HG03520 (cell line): ENCODE data around the gene MFSD11.
"Not testable (repeated sequence)": the region's sequence is repeated elsewhere in the genome, so short reads cannot be mapped to it uniquely, and the experiment has no call there.

Experiments
- ATAC-seq: cut with Tn5 transposase; IDR thresholded peaks from one replicate; pipeline ENCODE4 v1.9.1; 2021; ENCODE audit warnings: mild to moderate bottlenecking, moderate library complexity; ENCODE audit not compliant: unreplicated experiment

MFSD11 gene

GRCh38 chr17:76745785-76746184 lies 7.9 kb downstream of the MFSD11 start:
- not testable (repeated sequence) for ATAC-seq

- ATAC-seq: no peak
Measured at GRCh38 chr17:76747716-76748363, 9.9 kb downstream of the MFSD11 start.

DNA sequence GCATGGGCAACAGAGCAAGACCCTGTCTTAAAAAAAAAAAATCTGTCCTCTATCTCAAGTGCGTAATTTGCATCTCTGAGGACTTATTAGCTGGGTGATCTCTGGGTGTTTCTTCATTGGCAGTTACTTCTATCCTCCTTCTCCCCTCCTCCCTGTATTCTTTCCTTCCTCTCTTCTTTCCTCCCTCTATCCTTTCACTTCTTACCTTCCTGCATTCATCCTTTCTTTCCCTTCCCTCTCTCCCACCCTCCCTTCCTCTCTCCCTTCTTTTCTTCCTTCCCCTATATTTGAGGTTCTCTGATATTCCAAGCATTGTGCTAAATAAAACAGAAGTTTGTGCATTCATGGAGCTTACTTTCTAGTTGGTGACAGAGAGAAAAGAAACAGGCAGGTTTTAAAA lies 10.7 kb downstream of the MFSD11 start:
- no peak for ATAC-seq

GRCh38 chr17:76751416-76751993 lies 13.6 kb downstream of the MFSD11 start:
- ATAC-seq: no peak

DNA sequence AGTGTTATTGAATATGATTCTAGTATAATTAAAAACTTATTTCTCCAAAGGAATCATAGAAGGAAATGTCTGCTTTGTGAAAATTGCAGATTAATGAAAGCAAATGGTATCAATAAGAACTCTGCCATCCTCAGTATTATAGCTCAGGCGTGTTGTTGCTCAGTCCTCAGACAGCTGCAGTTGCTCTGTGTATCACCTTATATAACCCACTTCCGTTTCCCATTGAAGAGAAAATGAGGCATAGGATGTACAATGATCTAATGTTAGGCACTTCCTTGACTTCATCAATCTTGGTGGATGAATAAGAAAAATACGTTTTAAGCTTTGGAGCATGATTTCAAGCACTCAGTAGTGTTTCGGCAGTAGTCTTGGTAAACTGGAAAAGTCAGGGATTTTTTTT lies 14.1 kb downstream of the MFSD11 start:
- no peak for ATAC-seq

GRCh38 chr17:76753061-76753961 lies 15.4 kb downstream of the MFSD11 start:
- no peak for ATAC-seq

DNA sequence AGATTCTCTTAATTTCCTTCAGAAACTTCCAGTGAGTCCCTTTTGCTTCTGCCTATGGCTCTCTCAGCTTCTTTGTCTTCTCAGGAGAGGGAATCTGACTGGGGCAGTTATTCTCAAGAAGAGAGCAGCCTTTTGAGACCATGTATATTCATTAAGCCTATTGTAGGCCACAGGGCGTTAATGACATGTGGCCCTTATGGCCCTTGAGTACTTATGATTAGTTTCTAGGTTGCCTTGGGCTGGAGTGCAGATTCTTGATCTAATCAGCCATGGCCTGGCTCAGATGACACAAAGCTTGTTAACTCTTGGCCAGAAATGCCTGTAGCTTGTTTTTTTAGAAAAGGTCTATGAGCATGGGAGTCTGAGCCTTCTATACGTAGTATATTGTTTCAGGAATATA lies 17.4 kb downstream of the MFSD11 start:
- no peak for ATAC-seq

GRCh38 chr17:76757256-76757655 lies 19.3 kb downstream of the MFSD11 start:
- ATAC-seq: no peak

GRCh38 chr17:76758570-76758969 lies 20.7 kb downstream of the MFSD11 start:
- ATAC-seq: no peak

DNA sequence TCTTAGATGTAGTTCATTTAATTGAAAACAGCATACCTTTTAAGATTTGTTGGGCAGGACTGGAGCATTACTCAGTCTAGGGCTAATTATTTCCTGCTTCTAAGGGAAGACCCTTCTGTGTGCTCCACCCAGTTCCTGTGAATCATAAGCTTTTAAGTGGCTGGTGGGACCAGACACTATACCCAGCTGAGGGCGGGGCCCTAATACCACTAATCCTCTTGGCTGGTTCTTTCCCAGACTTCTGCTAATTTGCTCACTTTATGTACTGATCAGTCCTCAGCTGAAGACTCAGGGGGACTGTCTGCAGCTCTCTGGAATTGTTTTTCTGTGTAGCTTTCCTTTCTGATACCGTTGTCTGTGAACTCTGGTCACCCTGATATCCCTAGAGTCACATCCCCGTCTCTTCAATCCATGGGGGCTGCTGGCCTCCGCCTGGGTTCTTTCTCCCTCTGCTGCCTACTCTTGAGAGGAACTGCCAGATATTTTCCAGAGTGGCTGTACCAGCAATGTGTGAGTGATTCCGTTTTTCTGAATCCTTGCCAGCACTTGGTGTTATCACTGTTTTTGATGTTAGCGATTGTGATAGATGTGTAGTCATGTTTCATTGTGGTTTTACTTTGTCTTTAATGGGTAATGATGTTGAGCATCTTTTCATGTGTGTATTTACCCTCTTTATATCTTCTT lies 35.1 kb downstream of the MFSD11 start:
- ATAC-seq: no peak

GRCh38 chr17:76775021-76775600 lies 37.2 kb downstream of the MFSD11 start:
- no peak for ATAC-seq

- ATAC-seq: no peak
Measured at GRCh38 chr17:76781056-76781982, 43.4 kb downstream of the MFSD11 start.

GRCh38 chr17:76783146-76783545 lies 45.2 kb downstream of the MFSD11 start:
- no peak for ATAC-seq

GRCh38 chr17:76784926-76785325 lies 47.0 kb downstream of the MFSD11 start:
- no peak for ATAC-seq

- ATAC-seq: not testable (repeated sequence)
Measured at GRCh38 chr17:76787866-76788265, 49.9 kb downstream of the MFSD11 start.

GRCh38 chr17:76789235-76789788 lies 51.4 kb downstream of the MFSD11 start:
- ATAC-seq: no peak

DNA sequence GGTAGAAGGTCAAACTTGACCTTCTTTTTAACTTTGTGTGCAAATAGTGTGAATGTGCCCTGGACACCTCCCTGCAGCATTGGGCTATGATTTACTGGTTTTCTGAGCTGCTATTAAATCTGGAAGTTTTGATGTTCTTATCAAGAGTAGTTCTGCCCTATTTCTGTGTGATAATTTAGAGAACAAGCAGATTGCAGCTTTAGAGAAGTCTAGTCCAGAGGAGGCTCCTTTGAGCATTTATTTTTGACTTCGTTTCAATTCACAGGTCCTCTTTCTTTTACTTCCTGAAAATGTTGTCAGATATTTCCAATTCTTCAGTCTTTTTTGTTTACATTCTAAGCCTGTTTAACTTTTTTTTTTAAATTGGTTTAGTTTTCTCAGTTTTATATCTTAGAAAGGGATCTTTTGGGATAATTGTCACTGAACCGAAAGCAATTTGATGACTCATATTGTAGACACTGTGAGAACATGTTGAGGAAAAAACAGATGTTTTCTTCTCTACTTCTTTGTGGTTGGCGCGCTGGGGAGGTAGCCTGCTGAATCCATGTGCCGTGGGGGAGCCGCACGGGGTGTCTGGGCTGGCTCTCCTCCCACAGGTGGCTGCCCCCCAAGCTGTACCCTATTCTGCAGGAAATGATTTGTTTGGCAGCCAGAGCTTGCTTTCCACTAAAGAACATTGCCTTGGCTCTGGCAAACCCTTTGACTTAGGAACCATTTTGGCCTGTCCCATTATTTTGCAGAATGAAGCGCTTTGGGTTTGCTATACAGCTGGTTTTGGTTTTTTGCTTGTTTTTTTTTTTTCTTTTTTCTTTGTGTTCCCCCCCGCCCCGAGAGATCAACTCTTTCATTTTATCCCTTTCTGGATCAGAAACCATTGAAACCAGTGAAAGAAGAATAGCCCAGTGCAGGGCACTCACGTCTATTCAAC lies 53.4 kb downstream of the MFSD11 start:
- ATAC-seq: no peak

GRCh38 chr17:76792348-76792747 lies 54.4 kb downstream of the MFSD11 start:
- no peak for ATAC-seq

- ATAC-seq: no peak
Measured at GRCh38 chr17:76793775-76794174, 55.9 kb downstream of the MFSD11 start.
